SK-N-SH (cell line): ENCODE measurements around the gene IQSEC1.

Experiments used
- CHD2 ChIP-seq: fragments of 150-350 bp; IDR thresholded peaks from 2 replicates; pipeline ENCODE4 v1.6.1; 2018; ENCODE audit warnings: low read length; ENCODE audit not compliant: partially characterized antibody
- CTCF ChIP-seq: fragments of 200-600 bp; sonication (generic); IDR thresholded peaks from 2 replicates; pipeline ENCODE4 v1.6.1; 2017; ENCODE audit warnings: antibody characterized with exemption, mild to moderate bottlenecking, moderate library complexity
- MAX ChIP-seq: IDR thresholded peaks from 2 replicates; pipeline ENCODE4 v1.4.0; 2012; ENCODE audit warnings: low read depth
- MEF2A ChIP-seq: IDR thresholded peaks from 2 replicates; pipeline ENCODE4 v1.4.0; 2012; ENCODE audit warnings: low read depth, borderline replicate concordance
- TF ChIP-seq, protein P1 (sequence below): fragments of 150-350 bp; IDR thresholded peaks from 2 replicates; pipeline ENCODE4 v1.6.1; 2017; ENCODE audit warnings: antibody characterized with exemption, low read length, low read depth, borderline replicate concordance

GRCh38 chr3:13019243-13020095 is 53.8 kb downstream of the IQSEC1 start:
- TF ChIP-seq CTCF (no peak), CHD2 (no peak), MEF2A (no peak), MAX (no peak)
- TF ChIP-seq, protein P1, sequence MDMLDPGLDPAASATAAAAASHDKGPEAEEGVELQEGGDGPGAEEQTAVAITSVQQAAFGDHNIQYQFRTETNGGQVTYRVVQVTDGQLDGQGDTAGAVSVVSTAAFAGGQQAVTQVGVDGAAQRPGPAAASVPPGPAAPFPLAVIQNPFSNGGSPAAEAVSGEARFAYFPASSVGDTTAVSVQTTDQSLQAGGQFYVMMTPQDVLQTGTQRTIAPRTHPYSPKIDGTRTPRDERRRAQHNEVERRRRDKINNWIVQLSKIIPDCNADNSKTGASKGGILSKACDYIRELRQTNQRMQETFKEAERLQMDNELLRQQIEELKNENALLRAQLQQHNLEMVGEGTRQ: no peak
